HEK293 (cell line): ENCODE results near the gene ZNF548.

Experiments
- CTCF ChIP-seq: fragments of 450-650 bp; formaldehyde crosslinking; IDR thresholded peaks from 2 replicates; pipeline ENCODE4 v1.5.1; 2016; ENCODE audit warnings: missing biosample characterization, missing genetic modification characterization
- INSM2 ChIP-seq: fragments of 450-650 bp; formaldehyde crosslinking; IDR thresholded peaks from 2 replicates; pipeline ENCODE4 v1.5.1; 2016; ENCODE audit warnings: missing biosample characterization, missing genetic modification characterization
- TCF7L2 ChIP-seq: IDR thresholded peaks from 2 replicates; pipeline ENCODE4 v1.6.1; 2011; ENCODE audit warnings: low read depth, mild to moderate bottlenecking, inconsistent platforms, low read length, moderate library complexity, borderline replicate concordance
- ZFP3 ChIP-seq: fragments of 450-650 bp; formaldehyde crosslinking; IDR thresholded peaks from 2 replicates; pipeline ENCODE4 v1.5.1; 2016; ENCODE audit warnings: low read depth, missing biosample characterization, missing genetic modification characterization
- ZFP69B ChIP-seq: fragments of 450-650 bp; formaldehyde crosslinking; IDR thresholded peaks from 2 replicates; pipeline ENCODE4 v1.5.1; 2016; ENCODE audit warnings: missing biosample characterization, missing genetic modification characterization
- ZNF324 ChIP-seq: fragments of 450-650 bp; formaldehyde crosslinking; IDR thresholded peaks from 2 replicates; pipeline ENCODE4 v1.5.1; 2016; ENCODE audit warnings: missing biosample characterization, missing genetic modification characterization

- no peak for TF ChIP-seq CTCF (tag by site-specific recombination)
- no peak for TF ChIP-seq ZFP3 (tag by site-specific recombination)
- no peak for TF ChIP-seq ZNF324 (tag by site-specific recombination)
- no peak for TF ChIP-seq TCF7L2
- TF ChIP-seq INSM2 (tag by site-specific recombination): no peak
- no peak for TF ChIP-seq ZFP69B (tag by site-specific recombination)
These were observed 21.4 kb downstream of the ZNF548 start, which contains the start of gene ZNF17 for GRCh38 chr19:57410877-57411671.
